ENCODE measurements around the gene MAP4K3. TPM values are rescaled to one million over a fixed set of nuclear protein-coding genes. Genes with fewer than 3 reads are reported as not detected.
A peak's percentile ranks its signal among the peaks of the same experiment; 100 is the strongest.

MAP4K3 gene
- total RNA-seq, 2 donors from 2014 or later: 16.1 to 17.7 TPM

DNA sequence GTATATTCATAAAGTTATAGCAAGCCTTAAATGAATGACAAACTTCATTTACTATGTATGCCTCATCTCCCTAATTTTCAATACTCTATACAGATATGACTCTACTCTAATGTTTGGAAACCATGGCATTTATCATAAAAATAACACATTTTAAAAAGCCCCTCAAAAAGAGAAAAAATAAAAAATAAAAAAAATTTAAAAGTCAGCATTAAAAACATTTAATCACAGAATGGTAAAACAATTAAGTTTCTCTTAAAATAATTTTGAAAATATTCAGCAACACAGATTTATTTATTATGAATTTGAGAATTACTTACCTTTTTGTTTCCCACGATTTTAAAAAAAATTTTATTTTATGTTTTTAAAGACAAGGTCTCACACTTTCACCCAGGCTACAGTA, 128.3 kb downstream of the MAP4K3 start:
- no peak overlapping the region for H3K27ac Mint-ChIP-seq
- no peaks in the 10 kb centered on the region for H3K36me3 Mint-ChIP-seq
- ATAC-seq: no peak
- no peak for DNase-seq (ENCODE audit: low spot score in 2 of 2)
- no peaks in the 10 kb centered on the region for H3K9me3 Mint-ChIP-seq

DNA sequence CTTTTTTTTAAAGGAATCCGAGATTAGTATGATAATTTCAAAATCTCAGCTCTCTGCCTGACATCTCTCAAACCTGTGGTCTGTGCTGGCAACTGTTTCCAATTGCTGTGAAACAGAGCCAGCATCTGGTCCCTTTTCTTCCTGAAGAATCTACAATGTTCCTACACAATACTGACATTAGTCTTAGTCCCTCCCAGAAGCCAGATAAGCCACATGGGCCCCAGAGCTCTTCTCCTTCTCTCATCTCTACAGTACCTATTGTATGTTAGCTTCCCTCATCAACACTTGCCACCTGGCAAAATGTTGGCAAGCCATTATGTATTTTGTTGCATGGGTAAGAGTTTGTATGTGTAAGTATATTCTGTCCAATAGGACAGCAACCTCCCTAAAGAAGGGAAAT, 130.5 kb downstream of the MAP4K3 start:
- Mint-ChIP-seq H3K36me3 (no peaks in the 10 kb centered on the region), H3K9me3 (no peaks in the 10 kb centered on the region), H3K27ac (peak overlapping the region in 1 of 2 donors; percentile 70)
- ATAC-seq: no peak
- DNase-seq (ENCODE audit: low spot score in 2 of 2): no peak

DNA sequence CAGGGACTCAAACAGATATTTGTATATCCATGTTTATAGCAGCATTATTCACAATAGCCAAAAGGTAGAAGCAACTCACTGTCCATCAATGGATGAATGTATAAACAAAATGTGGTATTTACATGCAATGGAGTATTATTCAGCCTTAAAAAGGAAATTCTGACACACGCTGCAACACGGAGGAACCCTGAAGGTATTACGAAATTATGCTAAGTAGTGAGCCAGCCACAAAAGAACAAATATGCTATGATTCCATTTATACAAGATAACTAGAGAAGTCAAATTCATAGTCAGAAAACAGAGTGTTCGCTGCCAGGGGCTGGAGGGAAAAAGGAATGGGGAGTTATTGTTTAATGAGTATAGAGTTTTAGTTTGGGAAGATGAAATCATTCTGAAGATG, 132.4 kb downstream of the MAP4K3 start:
- no peaks in the 10 kb centered on the region for H3K9me3 Mint-ChIP-seq
- ATAC-seq (no peak), DNase-seq (ENCODE audit: low spot score in 2 of 2) (no peak)
- H3K36me3 Mint-ChIP-seq: no peaks in the 10 kb centered on the region
- H3K27ac Mint-ChIP-seq: no peak overlapping the region

DNA sequence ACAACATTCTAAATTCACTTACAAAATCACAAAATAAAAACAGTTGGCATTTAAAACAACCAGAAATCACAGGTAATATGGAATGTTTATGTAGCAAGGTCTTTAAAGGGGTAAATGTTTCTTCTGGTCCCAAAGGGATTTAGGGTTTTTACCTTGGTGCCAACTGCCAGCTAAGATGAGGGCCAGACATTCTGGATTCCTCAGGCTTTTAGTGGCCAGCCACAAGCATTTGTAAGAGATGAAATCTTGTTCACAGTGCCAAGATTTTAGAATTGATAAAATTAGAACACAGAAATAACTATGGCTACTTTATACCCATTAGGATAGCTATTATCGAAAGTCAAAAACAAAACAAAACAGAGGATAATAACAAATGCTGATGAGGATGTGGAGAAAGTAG, 132.9 kb downstream of the MAP4K3 start:
- no peak overlapping the region for H3K27ac Mint-ChIP-seq
- no peaks in the 10 kb centered on the region for H3K9me3 Mint-ChIP-seq
- ATAC-seq (no peak), DNase-seq (ENCODE audit: low spot score in 2 of 2) (no peak)
- no peaks in the 10 kb centered on the region for H3K36me3 Mint-ChIP-seq

DNA sequence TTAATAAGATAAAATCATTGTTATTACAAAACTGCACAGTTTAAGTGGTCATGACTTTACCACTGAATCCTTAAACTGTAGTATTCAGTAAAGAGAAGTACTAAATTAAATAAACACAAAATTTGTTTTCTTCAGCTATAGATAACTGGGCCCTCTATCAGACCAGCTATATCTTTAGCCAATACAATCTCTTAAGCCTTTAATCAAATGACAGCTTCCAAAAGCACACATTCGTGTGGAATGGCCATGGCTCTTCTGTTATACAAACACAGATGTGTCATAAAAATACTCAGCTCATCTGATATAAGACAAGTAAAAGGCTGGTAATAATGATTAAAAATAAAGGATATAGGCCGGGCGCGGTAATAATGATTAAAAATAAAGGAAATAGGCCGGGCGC, 135.7 kb downstream of the MAP4K3 start:
- ATAC-seq (no peak), DNase-seq (ENCODE audit: low spot score in 2 of 2) (no peak)
- H3K36me3 Mint-ChIP-seq: no peaks in the 10 kb centered on the region
- no peak overlapping the region for H3K27ac Mint-ChIP-seq
- H3K9me3 Mint-ChIP-seq: no peaks in the 10 kb centered on the region

DNA sequence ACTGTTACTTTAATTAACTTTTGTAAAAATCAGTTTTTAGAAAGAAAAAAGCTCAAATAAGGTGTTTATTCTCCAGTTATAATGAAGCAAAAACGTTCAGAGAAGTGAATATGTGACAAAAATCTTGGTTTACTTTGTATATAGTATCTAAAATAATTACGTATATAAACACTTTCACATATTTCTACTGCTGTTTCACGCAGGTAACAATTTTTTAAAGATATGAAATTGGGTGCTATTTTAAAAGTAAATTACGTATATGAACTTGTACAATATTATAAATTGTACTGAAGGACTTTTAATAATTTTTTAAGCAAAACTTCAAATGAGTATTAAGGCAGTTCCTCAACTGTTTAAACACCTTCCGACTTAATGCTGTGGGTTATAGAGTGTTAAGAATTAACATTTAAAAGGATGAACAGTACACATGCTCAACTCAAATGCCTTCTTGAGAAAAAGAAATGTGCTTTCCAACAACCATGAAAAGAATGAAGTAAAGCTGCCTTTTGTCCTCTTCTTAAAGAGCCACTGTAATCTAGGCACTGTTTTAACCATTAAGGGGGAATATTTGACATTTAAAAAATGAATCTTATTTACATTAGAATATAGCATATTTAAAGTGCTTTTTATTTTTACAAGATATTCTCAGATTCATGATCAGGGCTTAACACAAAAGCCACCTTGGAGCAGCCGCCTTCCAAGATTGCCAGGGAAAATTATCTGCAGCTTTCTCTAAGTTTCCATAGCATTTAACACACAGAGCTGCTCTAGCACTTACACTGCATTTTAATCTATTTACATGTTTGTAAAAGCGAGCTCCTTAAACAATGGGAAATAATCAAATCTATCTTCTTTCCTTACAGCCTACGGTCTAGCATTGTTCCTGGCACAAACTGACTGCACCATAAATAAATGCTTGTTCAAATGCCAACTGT, 136.8 kb downstream of the MAP4K3 start:
- no peak for DNase-seq (ENCODE audit: low spot score in 2 of 2)
- ATAC-seq: no peak
- Mint-ChIP-seq H3K27ac (no peak overlapping the region), H3K36me3 (no peaks in the 10 kb centered on the region), H3K9me3 (no peaks in the 10 kb centered on the region)

DNA sequence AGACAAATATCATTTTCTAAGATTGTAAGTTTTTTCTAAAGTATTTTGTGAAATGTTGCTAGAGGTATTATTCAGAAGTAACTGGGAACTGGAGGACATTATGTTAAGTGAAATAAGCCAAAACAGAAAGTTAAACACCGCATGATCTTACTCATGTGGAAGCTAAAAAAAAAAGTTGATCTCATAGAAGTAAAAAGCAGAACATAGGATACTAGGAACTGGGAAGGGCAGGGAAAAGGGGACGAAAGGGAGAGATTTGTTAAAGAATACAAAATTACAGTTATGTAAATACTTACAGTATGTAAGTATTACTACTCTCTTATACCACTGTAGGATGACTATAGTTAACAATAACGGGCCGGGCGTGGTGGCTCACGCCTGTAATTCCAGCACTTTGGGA, 146.7 kb downstream of the MAP4K3 start:
- H3K9me3 Mint-ChIP-seq: no peaks in the 10 kb centered on the region
- H3K36me3 Mint-ChIP-seq: no peaks in the 10 kb centered on the region
- H3K27ac Mint-ChIP-seq: no peak overlapping the region

DNA sequence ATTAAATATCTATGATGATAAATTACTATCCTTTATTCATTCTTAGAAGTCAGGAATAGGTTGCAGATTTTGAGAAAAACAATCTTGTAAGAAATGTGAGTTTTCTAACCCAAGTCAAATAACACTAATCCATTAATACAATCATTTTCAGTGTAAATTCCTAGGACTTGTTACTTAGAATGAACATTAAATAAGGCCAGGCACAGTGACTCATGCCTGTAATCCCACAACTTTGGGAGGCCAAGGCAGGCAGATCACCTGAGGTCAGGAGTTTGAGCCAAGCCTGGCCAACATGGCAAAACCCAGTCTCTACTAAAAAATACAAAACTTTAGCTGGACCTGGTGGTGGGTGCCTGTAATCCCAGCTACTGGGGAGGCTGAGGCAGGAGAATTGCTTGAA, 147.5 kb downstream of the MAP4K3 start:
- DNase-seq (ENCODE audit: low spot score in 2 of 2): no peak
- ATAC-seq: no peak

More for the DNA sequence above, 146.7 kb downstream of the MAP4K3 start:
- ATAC-seq: no peak
- DNase-seq (ENCODE audit: low spot score in 2 of 2): no peak

DNA sequence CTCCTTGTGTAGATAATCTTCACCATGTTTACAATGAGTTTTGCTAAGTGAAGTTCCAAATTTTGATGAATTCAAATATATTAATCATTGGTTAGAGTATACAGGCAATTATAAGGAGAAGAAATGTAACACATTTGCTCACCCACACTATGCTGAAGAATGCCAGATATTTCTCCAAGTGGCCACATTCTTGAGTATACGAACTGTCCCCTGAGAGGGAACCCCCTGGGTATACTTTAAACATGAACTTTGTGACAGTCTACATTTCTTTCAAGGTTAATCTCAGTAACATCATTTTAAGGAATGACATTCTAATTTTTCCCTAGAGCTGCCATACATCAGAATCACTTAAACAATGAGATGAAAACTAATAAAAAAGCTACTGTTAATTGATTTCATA, 153.5 kb downstream of the MAP4K3 start:
- Mint-ChIP-seq H3K36me3 (no peaks in the 10 kb centered on the region), H3K27ac (no peak overlapping the region), H3K9me3 (no peaks in the 10 kb centered on the region)
- ATAC-seq: no peak
- no peak for DNase-seq (ENCODE audit: low spot score in 2 of 2)

More for the DNA sequence above, 147.5 kb downstream of the MAP4K3 start:
- no peak overlapping the region for H3K27ac Mint-ChIP-seq
- no peaks in the 10 kb centered on the region for H3K36me3 Mint-ChIP-seq
- H3K9me3 Mint-ChIP-seq: no peaks in the 10 kb centered on the region

DNA sequence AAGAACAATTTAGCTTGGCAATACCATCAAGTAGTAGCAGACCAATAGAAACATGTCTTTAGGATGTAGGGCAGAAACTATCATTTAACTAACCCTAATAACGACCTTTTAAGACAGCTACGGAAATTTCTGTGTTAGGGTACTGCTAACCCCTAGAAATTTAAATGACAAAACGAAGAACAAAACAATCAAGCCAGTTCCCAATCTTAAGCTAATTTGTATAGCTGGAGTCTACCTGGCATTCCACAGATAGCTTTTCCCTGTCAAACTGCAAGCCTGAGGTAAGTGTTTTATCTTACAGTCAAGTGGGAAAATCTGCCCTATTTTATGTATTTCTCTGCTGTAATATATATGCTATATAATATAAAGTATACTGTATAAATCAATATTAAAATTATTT, 155.7 kb downstream of the MAP4K3 start:
- H3K36me3 Mint-ChIP-seq: peaks cover 0 to 7% of the 10 kb centered on the region in 2 donors
- ATAC-seq (no peak), DNase-seq (ENCODE audit: low spot score in 2 of 2) (no peak)
- H3K27ac Mint-ChIP-seq: no peak overlapping the region
- H3K9me3 Mint-ChIP-seq: no peaks in the 10 kb centered on the region

DNA sequence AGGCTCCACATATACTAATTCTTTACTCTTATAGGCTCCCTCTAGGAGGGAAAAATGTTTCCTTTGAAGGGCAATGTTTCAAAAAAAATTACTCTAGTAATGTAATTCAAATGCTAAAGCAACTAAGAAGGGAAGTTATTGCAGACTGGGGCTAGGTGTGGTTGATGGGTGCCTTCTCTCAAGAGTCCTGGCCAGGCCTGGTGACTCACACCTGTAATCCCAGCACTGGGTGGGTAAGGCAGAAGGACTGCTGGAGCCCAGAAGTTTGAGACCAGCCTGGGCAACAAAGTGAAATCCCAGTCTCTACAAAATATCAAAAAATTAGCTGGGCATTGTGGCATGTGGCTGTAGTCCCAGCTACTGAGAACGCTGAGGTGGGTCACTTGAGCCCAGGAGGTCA, 162.1 kb downstream of the MAP4K3 start:
- no peak for DNase-seq (ENCODE audit: low spot score in 2 of 2)
- Mint-ChIP-seq H3K36me3 (peaks cover 6 to 11% of the 10 kb centered on the region in 2 donors), H3K27ac (no peak overlapping the region), H3K9me3 (no peaks in the 10 kb centered on the region)
- ATAC-seq: no peak

DNA sequence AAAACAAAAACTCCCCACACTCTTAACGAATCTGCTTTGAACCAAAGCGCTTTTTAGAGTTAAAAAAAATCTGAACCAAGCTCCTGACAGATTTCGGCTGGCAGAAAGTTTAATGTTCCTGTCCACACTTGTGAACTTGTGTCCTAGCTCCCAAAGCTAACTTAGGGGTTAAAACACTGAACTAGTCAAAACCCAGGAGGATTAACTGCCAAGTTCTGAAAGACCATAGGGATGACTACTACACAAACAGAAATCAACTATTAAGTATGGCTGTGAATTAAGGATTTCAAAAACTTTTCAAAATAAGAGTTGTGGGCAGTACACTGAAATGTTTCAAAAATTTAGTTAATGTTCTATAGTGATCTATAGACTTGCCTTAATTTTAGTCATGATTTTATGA, 167.1 kb downstream of the MAP4K3 start:
- ATAC-seq: no peak

DNA sequence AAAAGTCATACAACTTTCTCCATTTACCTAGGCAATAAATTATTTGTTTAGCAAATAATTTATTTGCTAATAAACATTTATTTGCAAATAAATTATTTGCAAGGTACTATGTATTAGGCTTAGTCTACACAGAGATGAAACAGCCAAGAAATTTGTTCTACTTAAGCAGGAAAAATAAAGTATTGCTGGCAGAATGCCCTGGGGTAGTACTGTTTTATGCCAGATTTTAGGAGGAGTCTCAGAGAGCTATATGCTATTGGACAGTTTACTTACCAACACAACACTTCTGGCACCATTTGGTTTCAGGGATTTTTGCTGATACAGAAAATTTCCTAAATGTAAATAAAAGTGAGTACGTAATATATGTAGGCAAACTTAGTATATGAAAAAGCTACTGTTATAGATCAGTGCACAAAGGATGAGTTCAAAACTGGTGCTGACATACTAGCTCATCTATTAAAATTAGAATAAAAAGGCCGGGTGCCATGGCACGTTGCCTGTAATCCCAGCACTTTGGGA, 170.1 kb downstream of the MAP4K3 start:
- Mint-ChIP-seq H3K36me3 (no peaks in the 10 kb centered on the region), H3K27ac (no peak overlapping the region), H3K9me3 (no peaks in the 10 kb centered on the region)
- DNase-seq (ENCODE audit: low spot score in 2 of 2) (no peak), ATAC-seq (no peak)

More for the DNA sequence above, 167.1 kb downstream of the MAP4K3 start:
- Mint-ChIP-seq H3K36me3 (peaks cover 3 to 5% of the 10 kb centered on the region in 2 donors), H3K9me3 (no peaks in the 10 kb centered on the region), H3K27ac (no peak overlapping the region)
- DNase-seq (ENCODE audit: low spot score in 2 of 2): no peak

DNA sequence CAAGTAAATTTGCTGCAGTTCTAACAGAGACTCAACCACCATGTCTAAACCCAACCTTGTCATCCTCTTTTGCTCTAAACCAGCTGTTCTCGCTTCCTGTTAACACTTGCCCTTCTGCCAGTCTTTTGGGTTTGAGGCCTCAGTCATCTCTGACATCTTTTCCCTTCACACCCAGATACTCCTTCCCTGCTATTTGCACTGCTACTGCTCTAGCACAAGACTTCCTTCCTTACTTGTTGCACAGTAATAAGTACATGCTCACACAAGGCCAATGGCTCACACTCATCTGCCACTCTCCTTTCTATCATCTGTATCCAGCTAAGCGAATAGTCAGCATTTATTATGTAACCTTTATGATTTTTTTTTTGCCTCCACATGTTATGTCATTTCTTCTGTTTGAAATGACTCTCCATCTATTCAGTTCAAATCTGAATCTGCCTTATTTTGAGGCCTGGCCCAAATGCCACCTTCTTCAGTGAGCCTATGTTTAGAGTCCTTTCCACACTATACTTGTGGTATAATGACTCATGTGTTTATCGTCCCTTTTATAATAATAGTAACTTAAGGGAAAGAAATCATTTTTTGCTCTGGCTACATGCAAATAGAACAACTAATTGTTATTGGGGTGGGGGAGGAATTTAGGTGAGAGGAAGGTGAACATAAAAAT, 170.8 kb downstream of the MAP4K3 start:
- H3K36me3 Mint-ChIP-seq: no peaks in the 10 kb centered on the region
- ATAC-seq: peak; percentile 18 to 79
- H3K9me3 Mint-ChIP-seq: no peaks in the 10 kb centered on the region
- DNase-seq (ENCODE audit: low spot score in 2 of 2): no peak
- H3K27ac Mint-ChIP-seq: peak overlapping the region in 1 of 2 donors; percentile 24

DNA sequence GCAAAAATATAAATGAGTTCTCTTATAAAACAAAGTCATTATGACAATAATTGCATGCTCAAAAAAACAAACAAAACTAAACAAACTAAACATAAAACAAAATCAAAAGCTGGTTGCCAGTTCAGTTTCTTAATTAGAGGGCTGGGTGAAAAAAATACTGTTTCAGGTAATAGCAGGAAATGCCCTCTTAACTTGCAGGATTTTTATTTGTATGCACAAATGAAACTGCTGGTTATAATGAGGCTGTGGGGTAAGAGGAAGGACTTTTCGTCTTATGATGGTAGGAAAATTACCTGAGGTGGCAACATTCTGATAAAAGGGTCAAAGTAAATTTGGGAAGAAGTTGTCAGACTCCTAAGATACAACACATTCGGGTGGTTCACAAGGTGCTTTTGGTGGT, 171.8 kb downstream of the MAP4K3 start:
- DNase-seq (ENCODE audit: low spot score in 2 of 2) (no peak), ATAC-seq (no peak)
- H3K9me3 Mint-ChIP-seq: no peaks in the 10 kb centered on the region
- peaks cover 0 to 3% of the 10 kb centered on the region in 2 donors for H3K36me3 Mint-ChIP-seq
- H3K27ac Mint-ChIP-seq: no peak overlapping the region

DNA sequence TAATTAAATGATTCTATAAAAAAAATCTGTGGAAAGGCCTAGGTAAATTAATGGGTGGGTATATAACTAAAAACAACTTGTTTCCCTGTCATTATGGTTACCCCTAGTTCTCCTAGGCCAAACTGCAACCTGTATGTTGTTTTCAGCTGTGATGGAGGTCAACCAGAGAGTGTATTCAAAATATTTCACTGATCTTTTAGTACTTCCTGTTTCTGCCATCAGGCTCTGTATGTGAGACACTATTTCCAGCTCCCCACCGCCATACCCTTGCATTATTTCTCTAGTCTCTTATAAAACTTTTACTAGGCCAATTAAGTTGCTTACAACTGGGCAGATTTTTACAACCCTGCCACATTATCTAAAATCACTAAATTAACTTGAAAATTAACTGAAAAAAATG, 172.4 kb downstream of the MAP4K3 start:
- ATAC-seq (no peak), DNase-seq (ENCODE audit: low spot score in 2 of 2) (no peak)
- Mint-ChIP-seq H3K9me3 (no peaks in the 10 kb centered on the region), H3K36me3 (peaks cover 0 to 6% of the 10 kb centered on the region in 2 donors), H3K27ac (no peak overlapping the region)

DNA sequence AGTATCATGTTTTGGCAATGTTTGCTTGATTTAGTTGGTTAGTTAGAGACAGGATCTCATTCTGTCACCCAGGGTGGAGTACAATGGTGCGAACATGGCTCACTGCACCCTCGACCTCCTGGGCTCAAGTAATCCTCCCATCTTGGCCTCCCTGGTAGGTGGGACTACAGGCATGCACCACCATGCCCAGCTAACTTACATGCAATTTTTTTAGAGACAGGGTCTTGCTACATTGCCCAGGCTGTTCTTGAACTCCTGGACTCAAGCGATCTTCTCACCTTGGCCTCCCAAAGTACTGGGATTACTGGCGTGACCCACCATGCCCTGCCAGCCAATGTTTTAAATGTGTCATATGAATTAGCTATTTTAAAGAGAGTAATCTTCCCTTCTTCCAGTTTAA, 177.0 kb downstream of the MAP4K3 start:
- DNase-seq (ENCODE audit: low spot score in 2 of 2) (no peak), ATAC-seq (no peak)
- Mint-ChIP-seq H3K27ac (peak overlapping the region in 1 of 2 donors; percentile 29), H3K36me3 (peaks cover 0 to 11% of the 10 kb centered on the region in 2 donors), H3K9me3 (no peaks in the 10 kb centered on the region)

Data from activated naive CD4-positive, alpha-beta T cell treated with anti-CD3 and anti-CD28 coated beads, Interleukin-2, amount 50 U/mL, for 72 hours (primary cell).